Measurements from ENCODE around the gene CCDC191.

CCDC191 gene

GRCh38 chr3:114020907-114021306, 35.4 kb downstream of the CCDC191 start:
- H3K27ac ChIP-seq (ENCODE audit: low read depth, low read length) = no peak overlapping the region
- no peaks in the 10 kb centered on the region for H4K20me1 ChIP-seq (ENCODE audit: control insufficient read depth, insufficient read depth, low read depth, low read length)
- no peak overlapping the region for H3K4me2 ChIP-seq (ENCODE audit: low read length)
- no peak for TF ChIP-seq EZH2phosphoT487 (IDR thresholded peaks at IDR 0.05; ENCODE audit: borderline replicate concordance, low read length)
- TF ChIP-seq CTCF (IDR thresholded peaks at IDR 0.05; ENCODE audit: low read depth, low read length, poor library complexity, severe bottlenecking) = no peak
- H3K27me3 ChIP-seq (ENCODE audit: control insufficient read depth, low read length) = no peaks in the 10 kb centered on the region
- no peaks in the 10 kb centered on the region for H3K9me3 ChIP-seq (ENCODE audit: control insufficient read depth, insufficient read depth, low read length)
- H3K4me3 ChIP-seq (ENCODE audit: low read length) = no peak overlapping the region
- H3K4me1 ChIP-seq (ENCODE audit: control insufficient read depth, low read length) = peaks cover 5% of the 10 kb centered on the region
- H3K79me2 ChIP-seq (ENCODE audit: control insufficient read depth, low read length) = no peaks in the 10 kb centered on the region
- H3K36me3 ChIP-seq (ENCODE audit: control insufficient read depth, low read length) = no peaks in the 10 kb centered on the region
- H3F3A ChIP-seq (ENCODE audit: control insufficient read depth, insufficient read depth) = no peaks in the 10 kb centered on the region
- no peaks in the 10 kb centered on the region for H3K9me2 ChIP-seq (replicated peaks; ENCODE audit: control insufficient read depth, low read length)

- no peaks in the 10 kb centered on the region for H3K79me2 ChIP-seq (ENCODE audit: control insufficient read depth, low read length)
- peaks cover 5% of the 10 kb centered on the region for H3K4me1 ChIP-seq (ENCODE audit: control insufficient read depth, low read length)
- no peaks in the 10 kb centered on the region for H3K36me3 ChIP-seq (ENCODE audit: control insufficient read depth, low read length)
- H3K9me3 ChIP-seq (ENCODE audit: control insufficient read depth, insufficient read depth, low read length) = no peaks in the 10 kb centered on the region
- TF ChIP-seq CTCF (IDR thresholded peaks at IDR 0.05; ENCODE audit: low read depth, low read length, poor library complexity, severe bottlenecking) = no peak
- no peak for TF ChIP-seq EZH2phosphoT487 (IDR thresholded peaks at IDR 0.05; ENCODE audit: borderline replicate concordance, low read length)
- no peaks in the 10 kb centered on the region for H3K27me3 ChIP-seq (ENCODE audit: control insufficient read depth, low read length)
- no peak overlapping the region for H3K4me2 ChIP-seq (ENCODE audit: low read length)
- H3F3A ChIP-seq (ENCODE audit: control insufficient read depth, insufficient read depth) = no peaks in the 10 kb centered on the region
- no peak overlapping the region for H3K27ac ChIP-seq (ENCODE audit: low read depth, low read length)
- H4K20me1 ChIP-seq (ENCODE audit: control insufficient read depth, insufficient read depth, low read depth, low read length) = no peaks in the 10 kb centered on the region
- no peak overlapping the region for H3K4me3 ChIP-seq (ENCODE audit: low read length)
- no peaks in the 10 kb centered on the region for H3K9me2 ChIP-seq (replicated peaks; ENCODE audit: control insufficient read depth, low read length)
These were observed 36.8 kb downstream of the CCDC191 start for GRCh38 chr3:114019486-114019885.

- TF ChIP-seq EZH2phosphoT487 (IDR thresholded peaks at IDR 0.05; ENCODE audit: borderline replicate concordance, low read length) = no peak
- TF ChIP-seq CTCF (IDR thresholded peaks at IDR 0.05; ENCODE audit: low read depth, low read length, poor library complexity, severe bottlenecking) = no peak
- Histone ChIP-seq H3K27ac (ENCODE audit: low read depth, low read length) (no peak overlapping the region), H4K20me1 (ENCODE audit: control insufficient read depth, insufficient read depth, low read depth, low read length) (no peaks in the 10 kb centered on the region), H3K9me3 (ENCODE audit: control insufficient read depth, insufficient read depth, low read length) (no peaks in the 10 kb centered on the region), H3K27me3 (ENCODE audit: control insufficient read depth, low read length) (no peaks in the 10 kb centered on the region), H3F3A (ENCODE audit: control insufficient read depth, insufficient read depth) (no peaks in the 10 kb centered on the region), H3K9me2 (replicated peaks; ENCODE audit: control insufficient read depth, low read length) (no peaks in the 10 kb centered on the region), H3K4me3 (ENCODE audit: low read length) (no peak overlapping the region), H3K36me3 (ENCODE audit: control insufficient read depth, low read length) (no peaks in the 10 kb centered on the region), H3K4me1 (ENCODE audit: control insufficient read depth, low read length) (peaks cover 14% of the 10 kb centered on the region), H3K4me2 (ENCODE audit: low read length) (no peak overlapping the region), H3K79me2 (ENCODE audit: control insufficient read depth, low read length) (no peaks in the 10 kb centered on the region)
These were observed 42.1 kb downstream of the CCDC191 start for GRCh38 chr3:114014211-114014610.

All from DOHH2 (cell line).